Measurements from ENCODE around the gene PDAP1. TPM values are rescaled to one million over a fixed set of nuclear protein-coding genes. Genes with fewer than 3 reads are reported as not detected.
A peak's percentile ranks its signal among the peaks of the same experiment; 100 is the strongest.

Gene PDAP1
- total and polyA plus RNA-seq, 9 of the 15 experiments (the other 6 are each of a cell fraction or from before 2014, with no cell fraction given), result 10.2 to 315 (median 129) TPM

- TF ChIP-seq GMEB1 (CRISPR knock-in tag; IDR thresholded peaks at IDR 0.05) (0 out of 2 replicates have a peak, but pooled peaks have one; percentile 6), ATF4 (CRISPR knock-in tag; IDR thresholded peaks at IDR 0.05) (no peak), GTF2A2 (tag; IDR thresholded peaks at IDR 0.05) (no peak), NFXL1 (CRISPR knock-in tag; IDR thresholded peaks at IDR 0.05) (no peak), ILK (tag; IDR thresholded peaks at IDR 0.05; ENCODE audit: borderline replicate concordance, low read depth) (no peak), RBM15 (IDR thresholded peaks at IDR 0.05; ENCODE audit: insufficient read depth, low read length) (no peak), ZNF282 (CRISPR knock-in tag; IDR thresholded peaks at IDR 0.05) (no peak; the same call in 1 of the 2 replicates), CREB5 (CRISPR knock-in tag; IDR thresholded peaks at IDR 0.05) (no peak), TSHZ1 (CRISPR knock-in tag; IDR thresholded peaks at IDR 0.05) (no peak), ZNF609 (CRISPR knock-in tag; IDR thresholded peaks at IDR 0.05; ENCODE audit: borderline replicate concordance) (no peak)
These were observed 34.0 kb downstream of the PDAP1 start, which contains the start of gene ARPC1B (continued) for GRCh38 chr7:99374111-99375064.

All from K562 (cell line).